GM10248 (cell line): ENCODE results near the gene FRMD3.

Experiments used
- CTCF ChIA-PET: fragments of 300-600 bp; sonication (Branson Sonifier 250); formaldehyde crosslinking; extraction: SDS; loops from one replicate; lab custom pipeline; 2021; ENCODE audit warnings: antibody characterized with exemption; lab: Yijun Ruan, JAX
- POLR2A ChIA-PET: fragments of 350-650 bp; sonication (Branson Sonifier 250); formaldehyde crosslinking; extraction: SDS; loops from one replicate; lab custom pipeline; 2020; ENCODE audit warnings: antibody characterized with exemption; lab: Yijun Ruan, JAX
- DNase-seq: peaks from one replicate; pipeline ENCODE4 v3.0.0; 2012; ENCODE audit errors: extremely low spot score
- CTCF ChIP-seq: IDR thresholded peaks from 2 replicates; pipeline ENCODE4 v1.5.1; 2012; ENCODE audit warnings: mild to moderate bottlenecking, low read depth; ENCODE audit errors: extremely low read depth, missing control alignments, control extremely low read depth

Gene FRMD3

GRCh38 chr9:83420486-83420885 is 117.7 kb downstream of the FRMD3 start:
- POLR2A ChIA-PET = no interaction called here
- no peak for DNase-seq

GRCh38 chr9:83419961-83420360 is 118.2 kb downstream of the FRMD3 start:
- CTCF ChIA-PET = interaction anchor here (1.2 to 1.4 kb wide), 2 partner anchors 14 to 21 kb away, joined by 3 to 6 read pairs; no protein-coding TSS in a partner anchor
- no peak for DNase-seq
- TF ChIP-seq CTCF = no peak
- POLR2A ChIA-PET = no interaction called here

More at GRCh38 chr9:83420486-83420885, 117.7 kb downstream of the FRMD3 start:
- CTCF ChIA-PET = interaction anchor here (1.2 to 1.4 kb wide), 2 partner anchors 14 to 21 kb away, joined by 3 to 6 read pairs; no protein-coding TSS in a partner anchor
- TF ChIP-seq CTCF = no peak

- no peak for TF ChIP-seq CTCF
- CTCF ChIA-PET = no interaction called here
- POLR2A ChIA-PET = no interaction called here
- DNase-seq = no peak
Observed at GRCh38 chr9:83418283-83418682, 119.9 kb downstream of the FRMD3 start.

- no peak for DNase-seq
- ChIA-PET POLR2A (no interaction called here), CTCF (interaction anchor here (0.9 to 1.3 kb wide), 4 partner anchors 9 to 131 kb away, joined by 3 read pairs; no protein-coding TSS in a partner anchor)
- no peak for TF ChIP-seq CTCF
Observed at GRCh38 chr9:83413367-83413766, 124.8 kb downstream of the FRMD3 start.

GRCh38 chr9:83410701-83411100 is 127.5 kb downstream of the FRMD3 start:
- ChIA-PET CTCF (interaction anchor here (1.4 kb wide), 1 partner anchor 15 kb away, joined by 4 read pairs; no protein-coding TSS in a partner anchor), POLR2A (no interaction called here)
- no peak for DNase-seq
- no peak for TF ChIP-seq CTCF

- ChIA-PET CTCF (no interaction called here), POLR2A (no interaction called here)
- no peak for DNase-seq
- no peak for TF ChIP-seq CTCF
Observed at GRCh38 chr9:83406921-83407320, 131.3 kb downstream of the FRMD3 start.

- POLR2A ChIA-PET = no interaction called here
- no peak for DNase-seq
- TF ChIP-seq CTCF = no peak
- CTCF ChIA-PET = no interaction called here
Observed at GRCh38 chr9:83405759-83406158, 132.4 kb downstream of the FRMD3 start.
